K562 treated with DMSO at 1 percent for 12 hours (cell line): ENCODE results near the gene RNF227. TPM values are rescaled to one million over a fixed set of nuclear protein-coding genes. Genes with fewer than 3 reads are reported as not detected.

ENCODE experiments used
- total RNA-seq: library from RNA; unstranded; fragments of 300-600 nt; gene quantifications from 2 replicates; pipeline ENCODE4 v1.2.3, GENCODE V29; 2022; ENCODE audit not compliant: insufficient read depth

The RNF227 gene
- 0.31 and 1.5 TPM in 2 replicates for total RNA-seq

GRCh38 chr17:7915611-7916384, at the start of gene RNF227:
RNF227 (minus strand) TSS chr17:7916289; CDS start chr17:7916195, 94 bp downstream.

GRCh38 chr17:7931709-7932482, 15.8 kb upstream of the RNF227 start, which contains the start of the genes CNTROB and TRAPPC1:
CNTROB (plus strand) TSS chr17:7932206; CDS start chr17:7933080, 874 bp downstream.
TRAPPC1 (minus strand) TSS chr17:7931946; CDS start chr17:7931829, 117 bp downstream.

GRCh38 chr17:7929158-7930023, 13.3 kb upstream of the RNF227 start, which contains the start of gene KCNAB3:
KCNAB3 (minus strand) TSS chr17:7929856; CDS start chr17:7929435, 421 bp downstream.

GRCh38 chr17:7888184-7888920, 27.7 kb downstream of the RNF227 start, which contains the start of gene CHD3:
CHD3 (plus strand) TSS chr17:7888789; CDS start chr17:7889001, 212 bp downstream.

Other genes starting within 250 kb of the RNF227 start
- 5.9 and 6.0 TPM in 2 replicates for gene TP53, start 228.8 kb downstream of the RNF227 start, total RNA-seq
- 40.5 and 46.5 TPM in 2 replicates for gene WRAP53, start 227.8 kb downstream of the RNF227 start, total RNA-seq
- gene EFNB3, start 211.1 kb downstream of the RNF227 start, total RNA-seq: not detected in 2 replicates
- not detected in 2 replicates for gene DNAH2, start 198.5 kb downstream of the RNF227 start, total RNA-seq
- gene KDM6B, start 82.1 kb downstream of the RNF227 start, total RNA-seq: 4.7 and 22.0 TPM in 2 replicates
- gene TMEM88, start 61.2 kb downstream of the RNF227 start, total RNA-seq: 2.8 TPM in 1 of 2 replicates, not detected in the other
- 49.9 and 82.9 TPM in 2 replicates for gene NAA38, start 58.7 kb downstream of the RNF227 start, total RNA-seq
- gene CYB5D1, start 58.3 kb downstream of the RNF227 start, total RNA-seq: 0.70 and 2.5 TPM in 2 replicates
- 12.4 and 22.4 TPM in 2 replicates for gene CHD3, start 27.5 kb downstream of the RNF227 start, total RNA-seq
- gene KCNAB3, start 13.6 kb upstream of the RNF227 start, total RNA-seq: 1.4 and 2.1 TPM in 2 replicates
- 125 and 136 TPM in 2 replicates for gene TRAPPC1, start 15.7 kb upstream of the RNF227 start, total RNA-seq
- 21.9 and 37.3 TPM in 2 replicates for gene CNTROB, start 15.9 kb upstream of the RNF227 start, total RNA-seq
- gene GUCY2D, start 86.3 kb upstream of the RNF227 start, total RNA-seq: not detected in 2 replicates
- not detected in 2 replicates for gene ALOX15B, start 122.8 kb upstream of the RNF227 start, total RNA-seq
- not detected in 2 replicates for gene ALOX12B, start 171.4 kb upstream of the RNF227 start, total RNA-seq
- not detected in 2 replicates for gene ALOXE3, start 202.2 kb upstream of the RNF227 start, total RNA-seq
- gene HES7, start 207.8 kb upstream of the RNF227 start, total RNA-seq: 1.6 TPM in 1 of 2 replicates, not detected in the other
- 3.3 and 6.1 TPM in 2 replicates for gene PER1, start 236.1 kb upstream of the RNF227 start, total RNA-seq
- gene VAMP2, start 246.7 kb upstream of the RNF227 start, total RNA-seq: 23.8 and 39.3 TPM in 2 replicates